Upper lobe of left lung (tissue), 4 donors: ENCODE data around the gene CDK6.

ENCODE experiments used
- CTCF ChIP-seq, 6 experiments: fragments of 450-650 bp in 4 of 6; fragments of 200-600 bp in 2 of 6; sonication (generic) in 2 of 6; IDR thresholded peaks; one replicate each; pipeline ENCODE4 v1.5.1; 2016 to 2019; ENCODE audit warnings: antibody characterized with exemption in 6 of 6
- POLR2A ChIP-seq, 4 donors: fragments of 450-650 bp; IDR thresholded peaks; one replicate each; pipeline ENCODE4 v1.5.1; 2016 to 2017; ENCODE audit warnings: antibody characterized with exemption in 4 of 4, mild to moderate bottlenecking in 2 of 4

GRCh38 chr7:92749327-92749755 is 87.0 kb downstream of the CDK6 start:
- TF ChIP-seq CTCF (IDR thresholded peaks at IDR 0.05) (no peak), POLR2A (IDR thresholded peaks at IDR 0.05) (no peak)
